DOHH2 (cell line): ENCODE measurements around the gene PATL2.
"Not testable (repeated sequence)": the region's sequence is repeated elsewhere in the genome, so short reads cannot be mapped to it uniquely, and the experiment has no call there.

Experiments
- H3F3A ChIP-seq: fragments of 200-600 bp; sonication (generic), shearing (Covaris generic); 2 replicates; pipeline ENCODE4 v1.6.0; 2016; ENCODE audit warnings: antibody characterized with exemption, mild to moderate bottlenecking; ENCODE audit not compliant: control insufficient read depth, insufficient read depth
- H3K27ac ChIP-seq: fragments of 200-600 bp; sonication (generic); 2 replicates; pipeline ENCODE4 v1.5.1; 2014; ENCODE audit warnings: low read depth, mild to moderate bottlenecking, low read length, moderate library complexity
- H3K27me3 ChIP-seq: fragments of 200-600 bp; sonication (generic); 2 replicates; pipeline ENCODE4 v1.6.1; 2014; ENCODE audit warnings: mild to moderate bottlenecking, low read length, mixed read lengths; ENCODE audit not compliant: control insufficient read depth
- H3K36me3 ChIP-seq: fragments of 200-600 bp; sonication (generic); 2 replicates; pipeline ENCODE4 v1.6.1; 2014; ENCODE audit warnings: mild to moderate bottlenecking, low read length, moderate library complexity, mixed read lengths; ENCODE audit not compliant: control insufficient read depth
- H3K4me1 ChIP-seq: fragments of 200-600 bp; sonication (generic); 2 replicates; pipeline ENCODE4 v1.6.1; 2014; ENCODE audit warnings: mild to moderate bottlenecking, low read length, mixed read lengths; ENCODE audit not compliant: control insufficient read depth
- H3K4me2 ChIP-seq: fragments of 200-600 bp; sonication (generic); 2 replicates; pipeline ENCODE4 v1.6.0; 2014; ENCODE audit warnings: mild to moderate bottlenecking, low read length, moderate library complexity
- H3K4me3 ChIP-seq: fragments of 200-600 bp; sonication (generic); 2 replicates; pipeline ENCODE4 v1.5.1; 2014; ENCODE audit warnings: mild to moderate bottlenecking, low read length, mixed read lengths
- H3K79me2 ChIP-seq: fragments of 200-600 bp; sonication (generic); 2 replicates; pipeline ENCODE4 v1.6.1; 2014; ENCODE audit warnings: mild to moderate bottlenecking, low read length, mixed read lengths; ENCODE audit not compliant: control insufficient read depth
- H3K9me2 ChIP-seq: fragments of 200-600 bp; sonication (generic); replicated peaks from 2 replicates; pipeline ENCODE4 v1.6.1; 2014; ENCODE audit warnings: mild to moderate bottlenecking, low read length, mixed read lengths; ENCODE audit not compliant: control insufficient read depth
- H3K9me3 ChIP-seq: fragments of 200-600 bp; sonication (generic); 2 replicates; pipeline ENCODE4 v1.6.1; 2014; ENCODE audit warnings: antibody characterized with exemption, low read length, mixed read lengths; ENCODE audit not compliant: control insufficient read depth, insufficient read depth
- H4K20me1 ChIP-seq: fragments of 200-600 bp; sonication (generic); 2 replicates; pipeline ENCODE4 v1.6.0; 2014; ENCODE audit warnings: low read depth, mild to moderate bottlenecking, antibody characterized with exemption, low read length, moderate library complexity; ENCODE audit not compliant: control insufficient read depth, insufficient read depth
- EZH2phosphoT487 ChIP-seq: fragments of 200-600 bp; sonication (generic); IDR thresholded peaks from 2 replicates; pipeline ENCODE4 v1.6.1; 2017; ENCODE audit warnings: borderline replicate concordance, mild to moderate bottlenecking, antibody characterized with exemption, low read length, moderate library complexity, mixed read lengths
- TF ChIP-seq, protein P1 (sequence below): fragments of 200-600 bp; sonication (generic); IDR thresholded peaks from one replicate; pipeline ENCODE4 v1.5.1; 2014; ENCODE audit warnings: antibody characterized with exemption, mild to moderate bottlenecking, low read depth, low read length; ENCODE audit not compliant: poor library complexity, severe bottlenecking

Gene PATL2

DNA sequence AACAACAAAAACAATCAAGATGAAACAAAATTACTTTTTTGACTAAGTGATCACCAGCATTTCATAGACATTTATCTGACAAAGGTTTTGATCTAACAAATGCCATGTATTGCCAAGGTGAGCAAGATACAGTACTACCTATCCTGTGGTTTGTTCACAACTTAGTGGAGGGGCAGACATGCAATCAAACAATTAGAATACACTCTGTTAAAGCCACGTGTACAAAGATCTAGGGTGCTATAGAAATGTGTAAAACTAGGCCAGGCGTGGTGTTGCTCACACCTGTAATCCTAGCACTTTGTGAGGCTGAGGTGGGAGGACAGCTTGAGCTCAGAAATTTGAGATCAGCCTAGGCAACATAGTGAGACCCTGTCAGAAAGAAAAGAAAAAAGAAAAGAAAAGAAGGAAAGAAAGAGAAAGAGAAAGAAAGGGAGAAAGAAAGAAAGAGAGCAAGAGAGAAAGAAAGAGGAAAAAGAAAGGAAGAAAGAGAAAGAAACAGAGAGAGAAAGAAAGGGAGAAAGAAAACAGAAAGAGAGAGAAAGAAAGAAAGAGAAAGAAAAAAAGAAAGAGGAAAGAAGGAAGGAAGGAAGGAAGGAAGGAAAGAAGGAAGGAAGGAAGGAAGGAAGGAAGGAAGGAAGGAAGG is 23.8 kb upstream of the PATL2 start:
- peaks cover 7% of the 10 kb centered on the region for H3K79me2 ChIP-seq
- peak overlapping the region; percentile 38; the same call in 1 of the 2 replicates for H3K4me2 ChIP-seq
- H3F3A ChIP-seq: peaks cover 14% of the 10 kb centered on the region; the same call in 1 of the 2 replicates
- no peaks in the 10 kb centered on the region for H3K9me2 ChIP-seq
- TF ChIP-seq EZH2phosphoT487: no peak
- TF ChIP-seq, protein P1, sequence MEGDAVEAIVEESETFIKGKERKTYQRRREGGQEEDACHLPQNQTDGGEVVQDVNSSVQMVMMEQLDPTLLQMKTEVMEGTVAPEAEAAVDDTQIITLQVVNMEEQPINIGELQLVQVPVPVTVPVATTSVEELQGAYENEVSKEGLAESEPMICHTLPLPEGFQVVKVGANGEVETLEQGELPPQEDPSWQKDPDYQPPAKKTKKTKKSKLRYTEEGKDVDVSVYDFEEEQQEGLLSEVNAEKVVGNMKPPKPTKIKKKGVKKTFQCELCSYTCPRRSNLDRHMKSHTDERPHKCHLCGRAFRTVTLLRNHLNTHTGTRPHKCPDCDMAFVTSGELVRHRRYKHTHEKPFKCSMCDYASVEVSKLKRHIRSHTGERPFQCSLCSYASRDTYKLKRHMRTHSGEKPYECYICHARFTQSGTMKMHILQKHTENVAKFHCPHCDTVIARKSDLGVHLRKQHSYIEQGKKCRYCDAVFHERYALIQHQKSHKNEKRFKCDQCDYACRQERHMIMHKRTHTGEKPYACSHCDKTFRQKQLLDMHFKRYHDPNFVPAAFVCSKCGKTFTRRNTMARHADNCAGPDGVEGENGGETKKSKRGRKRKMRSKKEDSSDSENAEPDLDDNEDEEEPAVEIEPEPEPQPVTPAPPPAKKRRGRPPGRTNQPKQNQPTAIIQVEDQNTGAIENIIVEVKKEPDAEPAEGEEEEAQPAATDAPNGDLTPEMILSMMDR: no peak
- no peaks in the 10 kb centered on the region for H3K27me3 ChIP-seq
- peaks cover 12% of the 10 kb centered on the region for H3K36me3 ChIP-seq
- no peaks in the 10 kb centered on the region for H3K9me3 ChIP-seq
- H4K20me1 ChIP-seq: no peaks in the 10 kb centered on the region
- H3K4me1 ChIP-seq: peaks cover 29% of the 10 kb centered on the region
- H3K4me3 ChIP-seq: no peak overlapping the region
- H3K27ac ChIP-seq: no peak overlapping the region

GRCh38 chr15:44729408-44730127 is 18.4 kb upstream of the PATL2 start:
- no peaks in the 10 kb centered on the region for H4K20me1 ChIP-seq
- H3K9me3 ChIP-seq: no peaks in the 10 kb centered on the region
- H3K4me2 ChIP-seq: peak overlapping the region; percentile 99
- peaks cover 30% of the 10 kb centered on the region for H3F3A ChIP-seq
- H3K27ac ChIP-seq: peak overlapping the region; percentile 84
- TF ChIP-seq, protein P1: no peak
- TF ChIP-seq EZH2phosphoT487: no peak
- H3K4me3 ChIP-seq: peak overlapping the region; percentile 100
- H3K9me2 ChIP-seq: no peaks in the 10 kb centered on the region
- no peaks in the 10 kb centered on the region for H3K27me3 ChIP-seq
- peaks cover 14% of the 10 kb centered on the region for H3K36me3 ChIP-seq
- H3K4me1 ChIP-seq: peaks cover 53% of the 10 kb centered on the region
- peaks cover 17% of the 10 kb centered on the region for H3K79me2 ChIP-seq

DNA sequence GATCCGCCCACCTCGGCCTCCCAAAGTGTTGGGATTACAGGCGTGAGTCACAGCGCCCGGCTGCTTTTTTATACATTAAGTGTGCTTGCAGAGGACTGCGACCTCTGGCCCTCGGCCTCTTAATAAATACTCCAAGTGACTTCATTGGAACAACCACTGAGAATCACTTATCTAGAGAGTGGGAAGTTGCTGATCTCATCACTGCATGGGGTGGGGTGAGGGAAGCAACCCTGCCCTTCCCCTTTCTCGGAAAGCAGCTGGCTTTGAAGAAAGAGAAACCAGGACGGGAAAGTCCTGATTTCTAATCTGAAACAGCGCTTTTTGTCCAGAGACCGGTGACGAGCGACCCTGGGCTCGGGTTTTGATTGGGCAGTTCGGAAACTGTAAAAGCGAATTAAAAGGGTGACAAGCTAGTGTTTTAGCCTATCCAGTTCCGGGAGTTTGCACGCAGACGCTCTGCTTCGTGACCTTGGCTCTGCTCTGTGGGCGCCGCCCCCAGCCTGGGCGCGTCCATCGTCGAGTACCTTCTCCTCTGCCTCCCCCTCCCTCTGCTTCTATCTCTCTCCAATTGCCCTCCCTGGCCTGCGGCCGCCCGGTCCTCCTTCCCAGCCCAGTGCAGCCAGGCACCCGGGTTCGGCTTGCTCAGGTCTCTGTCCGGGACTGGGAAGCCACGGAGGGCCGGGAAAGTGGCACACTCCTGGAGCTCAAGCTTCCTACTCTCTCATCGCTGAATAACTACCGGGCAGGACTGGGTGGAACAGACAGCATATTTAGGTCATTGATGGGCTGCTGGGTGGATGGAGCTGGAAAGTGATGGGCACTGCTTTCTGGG is 17.7 kb upstream of the PATL2 start:
- Histone ChIP-seq H3K4me1 (peaks cover 60% of the 10 kb centered on the region), H3K27ac (peak overlapping the region; percentile 84), H3K4me3 (peak overlapping the region; percentile 100), H3K27me3 (no peaks in the 10 kb centered on the region), H3K9me2 (no peaks in the 10 kb centered on the region), H3K79me2 (peaks cover 17% of the 10 kb centered on the region), H4K20me1 (no peaks in the 10 kb centered on the region), H3K9me3 (no peaks in the 10 kb centered on the region), H3K36me3 (peaks cover 14% of the 10 kb centered on the region), H3K4me2 (peak overlapping the region; percentile 99), H3F3A (peaks cover 34% of the 10 kb centered on the region)
- TF ChIP-seq, protein P1: no peak
- TF ChIP-seq EZH2phosphoT487: no peak

GRCh38 chr15:44728232-44728575 is 17.1 kb upstream of the PATL2 start:
- not testable (repeated sequence) for H3K27me3 ChIP-seq, H3K9me2 ChIP-seq, H4K20me1 ChIP-seq, H3K9me3 ChIP-seq
- H3F3A ChIP-seq: peaks cover 34% of the 10 kb centered on the region
- H3K79me2 ChIP-seq: peaks cover 17% of the 10 kb centered on the region
- H3K4me3 ChIP-seq: peak overlapping the region; percentile 100
- H3K4me1 ChIP-seq: peaks cover 66% of the 10 kb centered on the region
- H3K4me2 ChIP-seq: peak overlapping the region; percentile 99
- peak overlapping the region; percentile 84 for H3K27ac ChIP-seq
- peaks cover 14% of the 10 kb centered on the region for H3K36me3 ChIP-seq
